NOMO-1 treated with dmso at 0.1 percent for 144 hours (cell line): Measurements from ENCODE around the gene CGRRF1.

Experiments used
- DNase-seq: peaks from one replicate; lab custom pipeline; 2025; ENCODE audit not compliant: unreplicated experiment; lab: John Stamatoyannopoulos, UW

The CGRRF1 gene

GRCh38 chr14:54509546-54510501 lies at the start of gene CGRRF1:
Gene CGRRF1, plus strand, starts transcription at chr14:54509906. Its CDS starts 54 bp downstream, at chr14:54509960.
- peak; percentile 97 for DNase-seq

- DNase-seq, result no peak
Measured at GRCh38 chr14:54462048-54462447, 47.7 kb upstream of the CGRRF1 start.

GRCh38 chr14:54465654-54466053 lies 44.1 kb upstream of the CGRRF1 start:
- DNase-seq, result no peak

GRCh38 chr14:54467280-54467679 lies 42.4 kb upstream of the CGRRF1 start:
- no peak for DNase-seq

- no peak for DNase-seq
Measured at GRCh38 chr14:54470701-54471100, 39.0 kb upstream of the CGRRF1 start.

GRCh38 chr14:54471641-54472040 lies 38.1 kb upstream of the CGRRF1 start:
- no peak for DNase-seq

- DNase-seq, result no peak
Measured at GRCh38 chr14:54472315-54472714, 37.4 kb upstream of the CGRRF1 start.

- no peak for DNase-seq
Measured at GRCh38 chr14:54474232-54474793, 35.4 kb upstream of the CGRRF1 start.

GRCh38 chr14:54475187-54475899 lies 34.4 kb upstream of the CGRRF1 start:
- no peak for DNase-seq

GRCh38 chr14:54475911-54476310 lies 33.8 kb upstream of the CGRRF1 start:
- no peak for DNase-seq

GRCh38 chr14:54478636-54479215 lies 31.0 kb upstream of the CGRRF1 start:
- DNase-seq, result no peak

- DNase-seq, result no peak
Measured at GRCh38 chr14:54480830-54481562, 28.7 kb upstream of the CGRRF1 start.

- no peak for DNase-seq
Measured at GRCh38 chr14:54481695-54482094, 28.0 kb upstream of the CGRRF1 start.

- no peak for DNase-seq
Measured at GRCh38 chr14:54483073-54483745, 26.5 kb upstream of the CGRRF1 start.

GRCh38 chr14:54483846-54484245 lies 25.9 kb upstream of the CGRRF1 start:
- no peak for DNase-seq

- DNase-seq, result no peak
Measured at GRCh38 chr14:54486685-54487084, 23.0 kb upstream of the CGRRF1 start.

GRCh38 chr14:54487771-54488170 lies 21.9 kb upstream of the CGRRF1 start:
- no peak for DNase-seq

- no peak for DNase-seq
Measured at GRCh38 chr14:54488318-54488645, 21.4 kb upstream of the CGRRF1 start.

GRCh38 chr14:54488646-54489317 lies 20.9 kb upstream of the CGRRF1 start, which contains the start of gene GMFB:
Gene GMFB, minus strand, starts transcription at chr14:54488980. Its CDS starts 53 bp downstream, at chr14:54488927.
- DNase-seq, result peak; percentile 85

- no peak for DNase-seq
Measured at GRCh38 chr14:54489318-54489683, 20.4 kb upstream of the CGRRF1 start.
